Pericardium fibroblast (primary cell): Measurements from ENCODE around the gene COL12A1. TPM values are rescaled to one million over a fixed set of nuclear protein-coding genes. Genes with fewer than 3 reads are reported as not detected.

Experiments
- total RNA-seq: library from RNA; depleted of rRNA; stranded (reverse); fragments of >200 nt; gene quantifications from 2 replicates; pipeline ENCODE4 v1.2.3, GENCODE V29; 2015

The COL12A1 gene
- total RNA-seq, result 170 and 390 TPM in 2 replicates

GRCh38 chr6:75205776-75206575 lies at the start of gene COL12A1:
Gene COL12A1, minus strand, starts transcription at chr6:75206053. Its CDS starts 3,261 bp downstream, at chr6:75202792.

GRCh38 chr6:75243333-75244062 lies 37.6 kb upstream of the COL12A1 start, which contains the start of gene COX7A2:
Gene COX7A2, minus strand, starts transcription at chr6:75243801. Its CDS starts 67 bp downstream, at chr6:75243734.

Other genes with a start within 250 kb of the COL12A1 start
- 254 and 257 TPM in 2 replicates for gene COX7A2, start 37.7 kb upstream of the COL12A1 start, total RNA-seq
- 47.6 and 58.0 TPM in 2 replicates for gene TMEM30A, start 78.7 kb upstream of the COL12A1 start, total RNA-seq